Measurements from ENCODE around the gene KIAA1755.

KIAA1755 gene

DNA sequence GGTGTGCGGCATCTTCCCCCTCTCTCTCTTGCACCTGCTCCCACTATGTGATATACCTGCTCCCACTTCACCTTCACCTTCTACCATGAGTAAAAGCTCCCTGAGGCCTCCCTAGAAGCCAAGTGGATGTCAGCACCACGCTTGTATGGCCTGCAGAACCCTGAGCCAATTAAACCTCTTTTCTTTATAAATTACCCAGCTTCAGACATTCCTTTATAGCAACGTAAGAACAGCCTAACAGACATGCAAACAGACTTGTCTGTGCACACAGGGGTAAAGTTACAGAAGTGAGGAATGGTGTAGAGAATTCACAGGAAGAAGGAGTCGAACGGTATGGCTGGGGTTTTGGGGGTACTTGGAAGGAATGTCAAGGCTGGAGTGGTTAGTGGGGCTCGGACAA, 80.7 kb downstream of the KIAA1755 start:
- no peak for DNase-seq

DNA sequence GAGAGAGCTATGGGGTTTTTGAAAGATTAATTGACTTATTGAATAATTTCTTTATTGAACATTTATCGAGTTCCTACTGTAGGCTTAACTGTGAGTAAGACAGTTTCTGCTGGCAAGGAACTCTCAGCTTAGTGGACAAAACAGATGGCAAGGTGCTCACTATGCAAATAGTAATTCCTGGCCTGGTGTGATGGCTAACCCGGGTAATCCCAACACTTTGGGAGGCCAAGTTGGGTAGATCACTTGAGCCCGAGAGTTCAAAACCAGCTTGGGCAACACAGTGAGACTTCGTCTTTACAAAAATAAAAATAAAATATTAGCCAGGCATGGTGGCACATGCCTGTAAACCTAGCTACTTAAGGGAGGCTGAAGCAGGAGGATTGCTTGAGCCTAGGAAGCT, 82.0 kb downstream of the KIAA1755 start:
- DNase-seq = no peak

DNA sequence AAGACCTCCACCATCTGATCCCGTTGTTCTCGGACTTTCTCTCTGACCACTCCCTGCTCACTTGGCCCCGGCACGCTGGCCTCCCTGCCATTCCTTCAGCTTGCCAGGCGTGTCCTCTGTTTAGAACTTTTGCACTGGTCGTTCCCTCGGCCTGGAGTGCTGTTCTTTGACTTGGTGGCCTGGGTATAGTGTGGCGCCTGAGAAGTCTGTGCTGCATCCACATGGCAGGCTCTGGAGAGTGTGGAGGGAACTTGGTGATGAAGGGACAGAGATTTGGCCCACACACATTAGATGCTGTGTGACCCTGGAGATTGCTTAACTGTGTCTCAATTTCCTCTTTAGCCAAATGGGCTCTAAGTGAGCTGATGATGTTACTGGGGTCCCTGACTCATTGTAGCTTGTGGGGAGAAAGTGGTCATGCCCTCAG, 82.5 kb downstream of the KIAA1755 start:
- DNase-seq = no peak

DNA sequence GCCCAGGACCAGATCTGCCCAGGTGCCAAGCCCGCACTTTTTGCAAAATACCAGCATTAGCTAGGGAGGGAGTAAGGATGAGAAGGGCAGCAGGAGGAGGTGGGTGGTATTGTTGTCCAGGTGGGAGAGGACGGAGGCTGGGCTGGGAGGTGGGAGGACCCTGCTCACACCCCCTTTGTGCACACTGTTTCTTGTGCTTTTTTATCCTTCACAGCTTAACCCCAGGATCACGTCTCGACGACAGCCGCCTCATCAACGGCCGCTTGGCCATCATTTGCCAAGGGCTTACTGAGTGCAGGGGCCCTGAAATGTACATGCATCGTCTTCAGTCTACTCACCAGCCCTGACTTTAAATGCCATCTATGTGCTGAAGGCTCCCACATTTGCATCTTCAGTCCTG, 83.3 kb downstream of the KIAA1755 start:
- no peak for DNase-seq

DNA sequence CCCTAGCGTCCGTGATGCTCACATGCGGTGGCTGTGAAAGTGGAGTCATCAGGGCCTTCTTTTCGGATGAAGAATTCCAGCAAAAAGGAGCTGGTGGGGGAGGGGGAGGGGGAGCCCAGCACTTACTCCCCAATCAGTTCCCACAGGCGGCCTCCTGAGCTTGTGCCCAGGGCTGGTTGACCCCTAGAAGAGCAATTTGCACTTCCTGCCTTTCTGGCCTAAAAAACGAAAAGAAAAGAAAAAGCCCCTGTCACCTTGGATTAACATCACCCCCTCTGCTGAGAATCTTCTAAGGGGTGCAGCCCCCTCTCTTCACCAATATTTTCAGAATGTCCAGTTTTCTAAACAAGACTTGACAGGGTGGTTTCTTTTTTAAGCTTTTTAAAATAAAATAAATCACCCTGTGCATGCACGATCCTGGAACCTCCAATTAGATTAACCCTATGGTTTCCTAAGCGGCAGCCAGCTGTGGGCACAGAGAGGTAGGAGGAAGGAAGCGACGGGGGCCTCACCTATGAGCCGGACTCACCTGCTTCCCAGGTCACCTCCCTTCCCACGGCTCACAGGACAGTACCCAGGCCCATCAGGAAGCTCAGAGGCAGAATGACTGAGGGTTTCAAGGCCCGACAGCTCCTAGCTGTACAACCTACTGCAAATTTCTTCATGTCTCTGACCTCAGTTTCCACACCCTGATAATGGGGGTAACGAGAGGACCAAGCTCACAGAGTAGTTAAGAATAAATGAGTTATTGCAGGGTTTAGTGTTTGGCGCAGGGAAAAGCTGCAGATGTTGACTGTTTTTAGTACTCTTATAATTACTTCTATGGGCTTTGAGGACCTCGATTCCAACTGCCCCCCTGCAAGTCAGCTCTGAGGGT, 85.0 kb downstream of the KIAA1755 start:
- no peak for DNase-seq

DNA sequence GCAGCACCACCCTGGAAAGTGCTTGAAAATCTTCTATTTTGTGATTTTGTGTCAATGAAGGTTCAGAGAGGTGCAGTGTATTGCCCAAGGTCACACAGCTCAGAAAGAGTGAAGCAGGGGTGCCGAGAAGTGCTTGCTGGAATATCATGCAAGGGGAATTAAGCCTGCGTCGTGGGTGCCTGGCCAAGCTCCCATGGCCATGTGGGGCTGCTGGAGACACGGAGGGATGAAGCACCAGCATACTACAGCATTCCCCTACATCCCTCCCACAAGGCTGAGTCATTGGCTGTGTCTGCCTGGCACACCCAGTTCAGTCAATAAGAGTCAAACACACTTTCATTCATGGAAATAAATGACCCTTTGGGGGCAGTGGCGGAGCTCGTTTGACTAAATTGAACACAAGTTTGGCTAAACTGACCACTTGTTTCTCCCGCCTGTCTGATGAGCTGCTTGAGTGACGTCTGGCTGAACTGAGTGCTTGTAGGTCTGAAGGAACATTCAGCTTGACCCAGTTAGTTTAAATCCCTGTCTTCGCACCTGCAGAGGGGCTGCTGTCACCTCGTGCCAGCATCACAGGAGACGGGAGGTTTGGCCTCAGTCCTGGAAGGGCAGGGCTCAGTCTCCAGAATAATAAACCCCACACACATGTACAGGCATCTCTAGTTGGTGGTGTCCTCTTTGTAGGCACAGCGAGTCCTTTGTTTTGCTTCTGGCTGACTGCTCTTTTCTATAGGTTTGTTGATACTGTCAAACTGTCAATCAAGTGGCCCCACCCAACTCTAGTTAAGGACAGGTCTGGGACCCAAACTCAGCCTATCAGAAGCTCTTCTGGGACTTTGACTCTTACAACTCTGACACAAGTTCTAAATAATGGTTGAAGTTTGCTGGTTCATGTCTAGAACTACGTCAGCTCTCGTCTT, 87.0 kb downstream of the KIAA1755 start:
- no peak for DNase-seq

DNA sequence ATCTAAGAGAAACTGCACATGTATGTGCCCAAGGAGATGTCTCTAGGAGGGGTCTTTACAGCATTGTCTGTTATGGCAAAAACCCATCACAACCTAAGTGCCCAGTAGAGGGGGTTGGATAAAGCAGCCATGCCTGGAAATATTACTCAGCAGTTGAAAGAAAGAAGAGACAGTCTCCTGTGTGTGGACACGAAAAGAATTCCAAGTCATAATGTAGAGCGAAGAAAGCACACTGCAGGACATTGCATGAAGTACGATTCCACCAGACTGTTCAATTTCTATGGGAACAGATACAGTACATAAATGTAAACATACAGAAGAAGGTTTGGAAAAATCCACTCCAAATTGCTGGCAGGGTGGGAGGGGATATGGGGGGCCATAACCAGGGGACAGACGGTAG, 88.1 kb downstream of the KIAA1755 start:
- DNase-seq = no peak

DNA sequence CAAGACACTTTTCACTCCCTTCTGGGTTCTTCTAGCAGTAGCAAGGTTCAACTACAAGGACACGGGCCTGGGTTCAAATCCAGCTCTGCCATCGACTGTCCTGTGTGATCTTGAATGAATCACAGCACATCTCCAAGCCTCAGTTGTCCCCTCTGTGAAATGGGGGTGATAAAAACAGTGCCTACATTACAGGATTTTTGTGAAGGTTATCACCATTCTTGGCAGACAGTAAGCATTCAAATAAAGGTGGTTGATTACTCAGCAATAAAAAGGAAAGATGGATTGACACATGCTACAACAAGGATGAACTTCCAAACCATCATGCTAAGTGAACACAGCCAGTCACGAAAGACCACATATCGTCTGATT, 88.9 kb downstream of the KIAA1755 start:
- DNase-seq = no peak

DNA sequence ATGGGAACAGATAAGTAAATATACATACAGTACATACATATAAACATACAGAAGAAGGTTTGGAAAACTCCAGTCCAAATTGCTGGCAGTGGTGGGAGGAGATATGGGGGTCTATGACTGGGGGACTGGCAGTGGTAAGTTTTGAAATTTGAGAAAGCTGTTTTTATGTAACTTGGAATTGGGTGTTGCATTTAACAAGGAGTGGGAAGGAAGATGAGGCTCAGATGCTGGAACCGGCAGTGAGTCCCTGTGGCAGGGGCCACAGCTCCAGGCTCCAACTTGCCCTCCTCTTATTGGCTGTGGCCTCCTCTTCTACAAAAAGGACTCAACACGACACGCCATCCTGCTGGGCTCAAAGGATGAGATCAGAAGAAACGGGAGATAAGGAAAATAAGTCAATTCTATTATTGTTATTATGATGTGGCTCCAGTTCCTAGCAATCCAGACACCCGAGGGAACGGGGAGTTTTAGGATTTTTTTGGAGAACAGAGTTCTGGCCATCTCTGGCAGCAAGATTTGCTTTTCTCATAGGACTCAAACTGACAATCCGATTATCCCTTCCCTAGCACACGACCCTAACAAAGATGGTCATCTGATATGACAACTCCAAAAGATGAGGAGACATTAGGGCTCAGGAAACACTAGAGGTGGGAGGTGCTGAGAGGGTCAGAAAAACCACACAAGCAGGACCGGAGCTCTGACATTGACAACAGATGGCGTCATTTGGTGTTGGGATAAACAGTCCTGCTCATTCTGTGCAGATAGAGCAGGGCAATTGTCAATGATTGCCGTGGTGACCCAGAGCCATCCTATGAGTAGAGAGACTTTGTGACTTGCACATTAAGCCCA, 89.5 kb downstream of the KIAA1755 start:
- no peak for DNase-seq

DNA sequence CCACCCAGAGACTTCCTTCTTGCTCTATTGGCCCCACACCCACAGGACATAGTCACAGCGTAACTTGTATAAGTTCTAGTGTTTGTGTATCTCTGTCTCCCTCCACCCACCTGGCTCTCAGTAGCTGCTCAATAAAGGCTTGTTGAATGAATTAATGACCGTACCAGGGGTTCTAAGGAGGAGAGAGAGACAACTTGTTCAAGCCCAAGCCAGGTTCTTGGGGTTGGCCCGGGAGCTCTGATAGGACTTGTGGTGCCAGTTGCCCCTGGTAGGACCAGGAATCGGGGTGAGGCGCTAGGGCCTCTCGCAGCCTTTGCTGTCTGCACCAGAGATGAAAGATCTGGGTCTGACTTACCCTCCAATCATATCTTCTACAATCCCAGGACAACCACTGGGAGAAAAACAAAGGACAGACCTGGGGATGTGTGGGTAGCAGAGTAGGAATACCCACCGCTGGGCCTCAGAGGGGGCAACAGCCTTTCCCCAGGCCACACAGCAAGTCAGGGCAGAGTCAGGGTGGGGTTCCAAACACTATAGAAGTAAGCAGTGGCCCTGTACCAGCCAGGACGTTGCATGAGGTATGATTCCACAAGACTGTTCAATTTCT, 90.2 kb downstream of the KIAA1755 start:
- DNase-seq = no peak

DNA sequence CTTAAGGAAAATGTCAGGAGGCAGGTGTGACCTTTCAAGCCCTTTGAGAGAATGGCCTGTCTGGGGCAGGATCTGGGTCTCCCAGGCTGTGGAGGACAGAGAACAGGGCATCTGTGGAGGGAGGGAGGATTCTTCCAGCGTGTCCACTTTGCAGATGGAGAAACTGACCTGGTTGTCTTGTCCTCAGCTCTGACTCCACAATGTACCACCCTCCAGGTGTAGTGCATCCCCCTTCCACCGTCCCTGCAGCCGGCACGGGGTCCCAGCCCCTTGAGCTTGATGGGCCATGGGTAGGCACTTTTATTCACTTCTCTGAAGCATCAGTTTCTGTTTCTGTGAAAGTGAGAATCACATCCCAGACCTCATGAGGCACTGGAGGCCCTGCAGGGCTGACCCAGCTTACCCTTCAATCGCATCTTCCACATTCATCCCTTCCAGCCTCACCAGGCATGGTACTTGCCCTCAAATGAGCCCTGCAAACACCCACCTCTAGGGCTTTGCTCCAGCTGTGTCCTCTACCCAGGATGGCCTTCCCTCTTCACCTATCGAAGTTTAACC, 90.8 kb downstream of the KIAA1755 start:
- DNase-seq = no peak

DNA sequence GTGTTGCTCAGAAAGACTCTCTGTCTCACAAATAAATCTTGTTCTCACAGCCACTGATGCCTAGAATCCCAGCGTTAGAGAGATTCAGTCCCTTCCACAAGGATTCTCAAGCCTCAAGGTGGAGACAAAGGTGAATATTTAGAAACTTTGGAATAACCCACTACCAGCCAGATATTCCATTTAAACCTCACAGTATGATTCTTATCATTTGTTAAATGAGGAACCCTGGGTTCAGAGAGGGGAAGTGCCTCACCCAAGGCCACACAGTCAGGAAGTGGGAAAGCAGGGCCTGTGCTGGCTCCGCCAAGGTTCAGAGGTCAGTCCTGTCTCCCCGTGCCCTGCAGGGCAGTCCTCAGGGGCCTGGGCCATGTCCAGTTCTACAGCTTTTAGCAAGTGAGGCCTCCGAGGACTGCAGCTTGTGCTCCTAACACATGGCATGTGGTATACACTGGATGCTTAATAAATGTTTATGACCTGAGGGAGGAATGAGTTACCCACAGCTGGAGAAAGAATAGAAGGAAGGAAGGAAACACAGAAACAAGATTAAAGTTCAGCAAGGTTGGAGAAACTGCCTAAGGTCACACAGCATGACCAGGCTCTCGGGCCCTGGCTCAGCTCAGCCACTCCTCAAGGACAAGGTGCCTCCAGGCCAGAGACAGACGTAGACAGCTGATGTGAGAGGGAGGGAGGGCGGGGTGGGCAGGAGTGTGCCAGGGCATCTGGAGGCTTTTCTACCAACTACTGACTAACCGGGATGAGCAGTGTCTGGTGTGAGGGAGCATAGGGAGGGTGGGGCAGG, 91.5 kb downstream of the KIAA1755 start:
- DNase-seq = no peak

DNA sequence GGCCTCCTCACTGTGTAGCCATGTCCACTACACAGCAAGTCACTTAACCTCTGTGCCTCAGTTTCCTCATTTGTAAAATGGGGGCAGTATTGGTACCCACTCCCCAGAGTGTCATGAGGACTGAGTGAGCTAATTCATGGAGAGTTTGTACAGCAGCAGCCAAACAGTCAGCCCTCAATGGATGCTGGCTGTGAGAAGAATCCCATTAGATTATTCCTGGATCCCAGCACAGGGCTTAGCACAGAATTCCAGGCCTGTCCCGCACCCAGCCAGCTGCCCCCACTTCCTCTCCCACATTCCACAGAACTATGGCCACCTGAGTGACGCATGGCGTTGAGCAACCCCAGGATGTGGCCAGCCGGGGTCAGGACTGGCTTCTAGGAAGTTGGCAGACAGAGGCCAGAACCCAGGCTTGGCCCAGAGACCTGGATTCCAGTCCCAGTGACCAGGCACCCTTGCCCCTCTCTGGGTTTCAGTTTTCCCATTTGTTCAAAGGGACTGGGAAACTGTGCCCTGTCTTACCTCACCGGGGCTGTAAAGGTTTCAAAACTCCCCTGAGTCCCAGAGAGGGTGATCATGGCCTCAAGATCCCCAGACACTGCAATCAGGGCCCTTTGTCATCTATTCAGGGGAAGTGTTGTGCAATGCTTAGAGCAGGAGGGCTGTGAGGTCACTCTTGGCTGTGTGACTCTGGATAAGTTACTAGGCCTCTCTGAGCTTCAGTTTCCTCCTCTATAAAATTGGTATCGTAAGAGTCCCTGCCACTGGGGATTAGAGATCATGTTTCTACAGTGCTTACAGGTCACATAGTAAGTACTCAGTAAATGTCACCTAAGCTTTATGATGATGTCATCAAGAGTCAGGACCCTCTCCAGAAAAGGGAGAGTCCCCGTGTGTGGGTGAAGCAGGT, 92.4 kb downstream of the KIAA1755 start:
- DNase-seq = no peak

DNA sequence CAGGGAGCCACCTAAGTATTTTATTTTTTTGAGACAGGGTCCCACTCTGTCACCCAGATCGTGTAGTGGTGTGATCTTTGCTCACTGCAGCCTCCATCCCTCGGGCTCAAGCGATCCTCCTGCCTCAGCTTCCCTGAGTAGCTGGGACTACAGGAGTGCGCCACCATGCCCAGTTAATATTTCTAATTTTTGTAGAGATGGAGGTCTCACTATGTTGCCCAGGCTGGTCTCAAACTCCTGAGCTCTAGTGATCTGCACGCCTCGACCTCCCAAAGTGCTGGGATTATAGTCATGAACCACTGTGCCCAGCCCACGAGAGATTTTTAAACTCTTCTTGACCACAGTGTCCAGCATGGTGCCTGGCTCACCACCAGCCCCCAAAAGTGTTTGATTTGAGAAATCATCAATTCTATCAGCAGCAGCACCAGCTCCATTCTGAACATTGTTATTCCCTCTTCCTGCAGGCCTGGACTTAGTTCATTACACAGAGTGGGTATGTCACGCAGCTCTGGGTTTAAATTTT, 93.1 kb downstream of the KIAA1755 start:
- no peak for DNase-seq

DNA sequence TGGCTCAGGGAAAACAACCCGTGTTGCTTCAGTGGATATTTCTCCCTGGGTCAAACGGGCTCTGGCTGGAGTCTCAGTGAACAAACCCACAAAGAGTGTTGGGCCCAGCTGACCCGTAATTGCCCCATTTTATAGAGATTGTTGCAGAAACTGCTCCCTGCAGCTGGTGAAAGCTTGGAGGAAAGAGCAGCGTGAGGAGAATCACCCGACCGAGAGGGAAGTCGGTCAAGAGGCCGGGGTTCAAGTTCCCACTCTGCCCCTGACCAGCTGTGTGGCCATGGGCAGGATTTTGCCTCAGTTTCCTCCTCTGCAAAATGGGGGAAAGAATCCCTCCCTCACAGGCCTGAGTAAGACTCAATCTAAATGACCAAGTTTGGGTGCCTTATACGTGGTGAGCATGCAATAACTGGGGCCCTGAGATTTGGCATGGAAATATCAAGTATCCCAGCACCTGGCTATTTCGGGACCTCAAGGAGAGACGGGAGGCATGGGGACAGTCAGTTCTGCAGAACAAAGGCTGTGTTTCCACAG, 93.8 kb downstream of the KIAA1755 start:
- DNase-seq = no peak

DNA sequence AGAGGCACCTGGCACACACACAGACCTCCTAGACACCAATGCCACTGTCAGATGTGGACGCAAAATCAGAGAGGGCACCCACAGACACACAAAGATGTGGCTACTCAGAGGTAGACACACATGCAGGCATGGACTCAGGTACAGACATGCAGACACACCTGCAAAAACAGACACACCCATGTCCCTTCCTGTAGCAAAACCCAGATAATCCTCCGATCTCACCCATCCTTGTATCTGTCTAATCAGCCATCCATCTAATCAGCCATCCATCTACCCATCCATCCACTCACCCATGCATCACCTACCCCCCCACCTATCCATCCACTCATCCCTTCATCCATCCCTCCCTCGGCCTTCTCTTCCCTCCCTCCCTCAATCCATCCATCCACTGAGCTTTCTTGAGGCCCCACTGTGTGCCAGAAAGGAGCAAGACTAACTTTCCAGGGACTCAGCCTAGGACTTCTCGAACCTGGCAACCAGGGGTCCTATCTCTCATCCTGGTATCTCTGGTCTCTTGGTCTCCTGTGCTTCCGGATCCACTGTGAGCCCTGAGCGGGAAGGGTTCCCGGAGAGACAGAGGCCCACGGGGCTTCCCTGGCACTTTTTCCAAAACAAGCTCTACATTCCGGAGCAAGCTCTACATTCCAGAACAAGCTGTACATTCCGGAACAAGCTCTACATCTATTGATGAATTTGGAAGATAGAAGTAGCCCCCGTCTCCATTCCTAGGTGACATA, 94.4 kb downstream of the KIAA1755 start:
- no peak for DNase-seq

DNA sequence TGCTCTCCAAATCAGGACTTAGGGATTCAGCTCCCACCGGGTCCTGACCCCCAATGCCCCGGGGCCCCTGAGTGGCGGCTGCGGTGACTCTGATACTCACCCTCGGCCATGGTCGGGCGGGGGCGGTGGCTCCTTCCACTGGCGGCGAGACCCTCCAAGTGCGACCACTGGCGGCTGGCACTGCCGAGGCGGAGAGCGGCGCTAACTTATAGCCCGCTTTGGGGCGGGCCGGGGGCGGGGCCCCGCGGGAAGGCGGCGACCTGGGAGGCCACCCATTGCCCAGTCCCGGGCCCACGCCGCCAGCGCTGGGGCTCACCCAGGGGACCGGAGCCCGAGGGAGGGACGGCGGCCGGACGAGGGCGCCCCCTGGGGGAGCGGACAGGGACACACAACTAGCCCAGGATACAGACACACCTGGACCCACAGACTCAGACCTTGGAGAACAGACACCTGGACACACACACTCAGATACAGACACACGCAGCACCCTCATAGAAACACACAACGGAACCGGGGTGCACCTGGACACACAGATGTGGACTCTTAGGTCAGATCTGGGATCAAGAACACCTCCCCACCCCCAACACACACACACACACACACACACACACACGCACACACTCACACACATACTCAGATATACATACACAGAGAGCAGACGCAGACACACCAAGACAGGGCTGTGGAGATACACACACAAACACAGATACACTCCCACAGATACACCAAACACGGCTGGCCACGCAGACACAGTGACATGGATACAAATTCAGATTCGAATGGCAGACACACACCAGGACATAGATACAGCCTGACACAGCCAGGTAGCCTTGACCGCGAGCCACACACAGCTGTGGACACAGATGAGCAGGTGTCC, 95.2 kb downstream of the KIAA1755 start, which contains the start of gene TGM2:
Gene TGM2, minus strand, starts transcription at position 182 of the 877 bp plus-strand sequence. Its CDS starts 72 bp downstream, at position 110.
- peak; percentile 36 for DNase-seq

DNA sequence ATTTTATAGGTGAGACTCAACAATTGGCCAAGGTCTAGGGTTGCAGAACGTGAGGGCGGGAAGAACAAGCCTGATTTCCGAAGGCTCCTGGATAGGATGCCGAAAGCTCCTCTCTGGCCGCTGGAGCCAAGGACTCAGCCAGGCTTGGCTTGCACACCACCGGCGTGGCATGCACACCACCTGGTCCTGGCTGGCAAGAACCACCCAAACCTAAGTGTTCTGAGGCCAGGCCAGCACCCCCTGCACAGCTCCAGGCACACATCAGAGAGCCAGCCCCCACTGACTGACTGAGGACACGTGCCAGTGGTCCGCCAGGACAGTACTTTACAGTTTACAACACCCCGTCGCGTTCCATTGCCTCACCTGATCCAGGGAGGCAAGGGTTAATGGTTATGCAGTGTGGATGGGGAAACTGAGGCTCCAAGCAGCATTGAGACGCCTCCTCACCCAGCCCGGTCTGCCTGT, 95.9 kb downstream of the KIAA1755 start:
- DNase-seq = no peak
